GM12878 (cell line): ENCODE measurements around the gene BCKDHA. TPM values are rescaled to one million over a fixed set of nuclear protein-coding genes. Genes with fewer than 3 reads are reported as not detected.
A peak's percentile ranks its signal among the peaks of the same experiment; 100 is the strongest.

ENCODE experiments used
- ATAC-seq: fragments of 200-7000 bp; cut with Tn5 transposase; 3 replicates; pipeline ENCODE4 v1.9.1; 2020; ENCODE audit warnings: mild to moderate bottlenecking, moderate library complexity
- BruUV-seq: library from RNA; stranded (reverse); fragments of 400-500 nt; replicated peaks from 2 replicates; lab custom pipeline; 2021; lab: Mats Ljungman, UMichigan
- CTCF ChIA-PET: fragments of 300-600 bp; sonication (Branson Sonifier 250); formaldehyde crosslinking; extraction: SDS; loops from one replicate; lab custom pipeline; 2021; ENCODE audit warnings: inconsistent platforms; lab: Yijun Ruan, JAX
- POLR2A ChIA-PET: fragments of 350-600 bp; formaldehyde crosslinking; extraction: SDS; loops from one replicate; lab custom pipeline; 2021; ENCODE audit warnings: inconsistent platforms; lab: Charles Lee
- RAD21 ChIA-PET: fragments of 300-600 bp; sonication (Branson Sonifier 250); formaldehyde crosslinking; loops from one replicate; lab custom pipeline; 2023; ENCODE audit warnings: antibody characterized with exemption; ENCODE audit not compliant: unreplicated experiment; lab: Charles Lee
- SMC1A ChIA-PET: fragments of 300-600 bp; sonication (Branson Sonifier 250); formaldehyde crosslinking; loops from one replicate; lab custom pipeline; 2023; ENCODE audit not compliant: unreplicated experiment, uncharacterized antibody; lab: Charles Lee
- DNase-seq: peaks from one replicate; pipeline ENCODE4 v3.0.0-alpha.2; 2011; ENCODE audit warnings: low read depth, low spot score
- FAIRE-seq: peaks from 3 replicates; lab custom pipeline; 2011; peaks lifted over from hg19 to GRCh38; lab: Jason Lieb, UNC
- H2AFZ ChIP-seq: 2 replicates; pipeline ENCODE4 v1.6.0; 2011; ENCODE audit warnings: low read depth, low read length, control low read depth; ENCODE audit not compliant: control insufficient read depth
- H3K27ac ChIP-seq: 2 replicates; pipeline ENCODE4 v1.5.1; 2011; ENCODE audit warnings: control low read depth; ENCODE audit not compliant: control insufficient read depth, insufficient read depth
- H3K27me3 ChIP-seq, 2 experiments: replicated peaks in 1 of 2; 2 replicates each; pipeline versions ENCODE4 v1.6.0 to v1.6.1; 2011; ENCODE audit warnings: low read length in 1 of 2; ENCODE audit not compliant: control insufficient read depth in 2 of 2, insufficient read depth in 2 of 2
- H3K36me3 ChIP-seq, 2 experiments: 2 replicates each; pipeline ENCODE4 v1.5.1; 2011; ENCODE audit warnings: low read length in 1 of 2; ENCODE audit not compliant: control insufficient read depth in 2 of 2, insufficient read depth in 2 of 2
- H3K4me1 ChIP-seq: 2 replicates; pipeline ENCODE4 v1.6.1; 2011; ENCODE audit warnings: mild to moderate bottlenecking, low read length, moderate library complexity, mixed read lengths; ENCODE audit not compliant: control insufficient read depth, insufficient read depth
- H3K4me2 ChIP-seq: 2 replicates; pipeline ENCODE4 v1.6.0; 2011; ENCODE audit warnings: control low read depth; ENCODE audit not compliant: control insufficient read depth, insufficient read depth
- H3K4me3 ChIP-seq: fragments of 200-600 bp; sonication (generic); 2 replicates; pipeline ENCODE4 v1.5.1; 2016
- H3K79me2 ChIP-seq: 2 replicates; pipeline ENCODE4 v1.6.0; 2011; ENCODE audit warnings: low read length; ENCODE audit not compliant: control insufficient read depth, insufficient read depth
- H3K9ac ChIP-seq: 2 replicates; pipeline ENCODE4 v1.8.0; 2011; ENCODE audit warnings: low read length, control low read depth, mixed read lengths; ENCODE audit not compliant: control insufficient read depth, insufficient read depth
- H3K9me3 ChIP-seq: replicated peaks from 3 replicates; pipeline ENCODE4 v1.5.1; 2011; ENCODE audit warnings: mild to moderate bottlenecking, low read length; ENCODE audit not compliant: control insufficient read depth, insufficient read depth
- H4K20me1 ChIP-seq: 2 replicates; pipeline ENCODE4 v1.6.0; 2011; ENCODE audit not compliant: control insufficient read depth, insufficient read depth
- ATF7 ChIP-seq: fragments of 450-650 bp; IDR thresholded peaks from 2 replicates; pipeline ENCODE4 v1.6.1; 2016; ENCODE audit warnings: low read depth, mild to moderate bottlenecking
- DPF2 ChIP-seq: fragments of 450-650 bp; IDR thresholded peaks from 2 replicates; pipeline ENCODE4 v1.6.1; 2017; ENCODE audit warnings: mild to moderate bottlenecking
- ETV6 ChIP-seq, 2 experiments: fragments of 450-650 bp in 1 of 2; IDR thresholded peaks in 1 of 2; conservative IDR thresholded peaks in 1 of 2; 2 replicates each; pipeline ENCODE4 v1.6.1; 2014; ENCODE audit warnings: antibody characterized with exemption in 1 of 2, borderline replicate concordance in 1 of 2, low read depth in 1 of 2, mild to moderate bottlenecking in 1 of 2, moderate library complexity in 1 of 2
- IKZF1 ChIP-seq: fragments of 450-650 bp; conservative IDR thresholded peaks from 2 replicates; pipeline ENCODE4 v1.6.1; 2017; ENCODE audit warnings: antibody characterized with exemption, mild to moderate bottlenecking
- IKZF2 ChIP-seq, 2 experiments: fragments of 450-650 bp; IDR thresholded peaks; 2 replicates each; pipeline ENCODE4 v1.6.1; 2017; ENCODE audit warnings: mild to moderate bottlenecking in 2 of 2, moderate library complexity in 2 of 2
- IRF4 ChIP-seq: IDR thresholded peaks from 2 replicates; pipeline ENCODE4 v1.6.1; 2011; ENCODE audit warnings: low read depth, low read length
- JUNB ChIP-seq: IDR thresholded peaks from 2 replicates; pipeline ENCODE4 v1.6.1; 2016; ENCODE audit warnings: antibody characterized with exemption, mild to moderate bottlenecking
- MTA2 ChIP-seq: fragments of 450-650 bp; IDR thresholded peaks from 2 replicates; pipeline ENCODE4 v1.6.1; 2016; ENCODE audit warnings: low read depth, mild to moderate bottlenecking, moderate library complexity
- MTA3 ChIP-seq: IDR thresholded peaks from 2 replicates; pipeline ENCODE4 v1.6.1; 2012; ENCODE audit warnings: low read length, inconsistent platforms, borderline replicate concordance
- SPI1 ChIP-seq: IDR thresholded peaks from 2 replicates; pipeline ENCODE4 v1.6.1; 2011; ENCODE audit warnings: low read depth, mild to moderate bottlenecking, low read length, moderate library complexity, borderline replicate concordance; ENCODE audit not compliant: insufficient read depth
- SREBF1 ChIP-seq: IDR thresholded peaks from 2 replicates; pipeline ENCODE4 v1.6.1; 2012; ENCODE audit warnings: mild to moderate bottlenecking, low read length
- TCF7 ChIP-seq: IDR thresholded peaks from 2 replicates; pipeline ENCODE4 v1.6.1; 2014; ENCODE audit warnings: antibody characterized with exemption, borderline replicate concordance
- ZZZ3 ChIP-seq: IDR thresholded peaks from 2 replicates; pipeline ENCODE4 v1.6.1; 2011; ENCODE audit warnings: low read depth; ENCODE audit not compliant: control insufficient read depth, insufficient read length
- WGBS: methylation state at CpG from one replicate; pipeline ENCODE4 v1.1.6; 2016; ENCODE audit warnings: low lambda C conversion rate; ENCODE audit not compliant: insufficient replicate concordance, insufficient coverage; ENCODE audit errors: missing lambda C conversion rate; 5-methylcytosine and 5-hydroxymethylcytosine counted together
- in situ Hi-C: fragments of 300-500 bp; cut with MboI; formaldehyde crosslinking; loops from 9 replicates; pipeline ENCODE4 v1.14.3; 2018; ENCODE audit warnings: mixed read lengths
- intact Hi-C: fragments of 100-400 bp; cut with micrococcal nuclease; formaldehyde crosslinking; loops from one replicate; pipeline ENCODE4 v1.14.2; 2022; ENCODE audit not compliant: unreplicated experiment
- polyA plus RNA-seq, 11 experiments: library from polyadenylated mRNA; depleted of rRNA in 4 of 11; unstranded in 6 of 11; stranded (reverse) in 5 of 11; fragments of >200 nt; fragmentation: Nextera tagmentation in 4 of 11; fragmentation: Illumina TruSeq in 1 of 11; extraction: Ambion mirVana in 4 of 11; extraction: Trizol in 1 of 11; gene quantifications; 1 replicate in 1 of 11; 2 replicates in 10 of 11; pipeline versions ENCODE4 v1.2.1 to v1.2.3, GENCODE V29; 2011 to 2016; ENCODE audit warnings: inconsistent platforms in 2 of 11, missing spikeins in 2 of 11, low read depth in 1 of 11
- total RNA-seq, 4 experiments: library from RNA; depleted of rRNA in 3 of 4; stranded (reverse); fragments of >200 nt in 3 of 4; fragmentation: Illumina TruSeq in 1 of 4; extraction: Trizol in 1 of 4; gene quantifications; 2 replicates each; pipeline versions ENCODE4 v1.2.1 to v1.2.3, GENCODE V29; 2013 to 2021
- TF ChIP-seq, protein P1 (sequence below): fragments of 450-650 bp; conservative IDR thresholded peaks from 2 replicates; pipeline ENCODE4 v1.6.1; 2017; ENCODE audit warnings: mild to moderate bottlenecking, moderate library complexity
- TF ChIP-seq, protein P2 (sequence below): fragments of 450-650 bp; IDR thresholded peaks from 2 replicates; pipeline ENCODE4 v1.6.1; 2017; ENCODE audit warnings: mild to moderate bottlenecking, moderate library complexity

Gene BCKDHA
- total and polyA plus RNA-seq, 10 of the 15 experiments (the other 5 are each of a cell fraction or from before 2014, with no cell fraction given) = 9.9 to 107 (median 46.4) TPM

DNA sequence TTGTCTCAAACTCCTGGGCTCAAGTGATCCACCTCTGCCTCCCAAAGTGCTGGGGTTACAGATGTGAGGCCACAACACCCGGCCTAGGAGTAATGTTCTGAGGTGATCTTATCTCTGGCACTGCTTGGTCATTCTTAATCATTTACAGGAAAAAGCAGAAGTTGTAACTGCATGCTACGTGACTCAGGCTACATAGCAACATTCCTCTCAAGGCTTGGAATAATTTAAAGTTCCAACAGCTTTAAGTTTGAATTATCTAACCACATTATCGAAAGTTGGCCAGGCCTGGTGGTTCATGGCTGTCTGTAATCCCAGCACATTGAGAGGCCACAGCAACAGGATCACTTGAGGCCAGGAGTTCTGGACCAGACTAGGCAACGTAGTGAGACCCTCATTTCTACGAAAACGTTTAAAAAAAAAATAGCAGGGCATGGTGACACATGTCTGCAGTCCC, 29.7 kb upstream of the BCKDHA start:
- ATAC-seq (peak; percentile 61), FAIRE-seq (no peak), DNase-seq (no peak)
- H3K36me3 ChIP-seq = no peaks in the 10 kb centered on the region
- 0 out of 2 replicates have a peak overlapping the region, but pooled peaks have one; percentile 46 for H3K4me2 ChIP-seq
- H3K4me3 ChIP-seq = no peak overlapping the region
- ChIA-PET CTCF (interaction anchor here (0.6 to 9.3 kb wide), 3 partner anchors 10 to 469 kb away, joined by 4 to 91 read pairs (median 7); partner anchors contain the start of gene TGFB1), RAD21 (interaction anchor here (0.6 to 1.3 kb wide), 4 partner anchors 12 to 60 kb away, joined by 3 read pairs; no protein-coding TSS in a partner anchor), POLR2A (interaction anchor here (0.9 to 1.4 kb wide), 6 partner anchors 8 to 65 kb away, joined by 3 to 11 read pairs (median 6); partner anchors contain the start of gene TMEM91), SMC1A (interaction anchor here (0.6 to 1.5 kb wide), 7 partner anchors 10 to 492 kb away, joined by 3 to 4 read pairs (median 3); partner anchors contain the start of gene RPS19)
- H3K27ac ChIP-seq = peak overlapping the region; percentile 45
- no peaks in the 10 kb centered on the region for H4K20me1 ChIP-seq
- intact Hi-C loops = no loop called here
- H2AFZ ChIP-seq = peak overlapping the region; percentile 38
- BruUV-seq = no TSS peak
- peaks cover 27% of the 10 kb centered on the region for H3K79me2 ChIP-seq
- H3K9me3 ChIP-seq = no peaks in the 10 kb centered on the region
- in situ Hi-C loops = no loop called here
- no peaks in the 10 kb centered on the region for H3K27me3 ChIP-seq
- peak overlapping the region; percentile 26; the same call in 1 of the 2 replicates for H3K9ac ChIP-seq
- 66% methylated on average over 6 of the region's 6 CpGs for WGBS
- H3K4me1 ChIP-seq = peaks cover 23% of the 10 kb centered on the region
- TF ChIP-seq IKZF2 (IDR thresholded peaks at IDR 0.05) (peak; percentile 85 to 91), ZZZ3 (no peak), ETV6 (conservative IDR thresholded peaks at IDR 0.05 in 1 of 2, IDR thresholded peaks at IDR 0.05 in 1 of 2; ENCODE audit: borderline replicate concordance in 1 of 2, low read depth in 1 of 2) (no peak), IKZF1 (peak; percentile 91), TCF7 (no peak), SREBF1 (no peak), MTA3 (no peak), MTA2 (peak; percentile 48; the same call in 1 of the 2 replicates), DPF2 (no peak; the same call in 1 of the 2 replicates), ATF7 (peak; percentile 71), SPI1 (peak; percentile 56; the same call in 1 of the 2 replicates), IRF4 (no peak), JUNB (no peak)
- TF ChIP-seq, protein P1, sequence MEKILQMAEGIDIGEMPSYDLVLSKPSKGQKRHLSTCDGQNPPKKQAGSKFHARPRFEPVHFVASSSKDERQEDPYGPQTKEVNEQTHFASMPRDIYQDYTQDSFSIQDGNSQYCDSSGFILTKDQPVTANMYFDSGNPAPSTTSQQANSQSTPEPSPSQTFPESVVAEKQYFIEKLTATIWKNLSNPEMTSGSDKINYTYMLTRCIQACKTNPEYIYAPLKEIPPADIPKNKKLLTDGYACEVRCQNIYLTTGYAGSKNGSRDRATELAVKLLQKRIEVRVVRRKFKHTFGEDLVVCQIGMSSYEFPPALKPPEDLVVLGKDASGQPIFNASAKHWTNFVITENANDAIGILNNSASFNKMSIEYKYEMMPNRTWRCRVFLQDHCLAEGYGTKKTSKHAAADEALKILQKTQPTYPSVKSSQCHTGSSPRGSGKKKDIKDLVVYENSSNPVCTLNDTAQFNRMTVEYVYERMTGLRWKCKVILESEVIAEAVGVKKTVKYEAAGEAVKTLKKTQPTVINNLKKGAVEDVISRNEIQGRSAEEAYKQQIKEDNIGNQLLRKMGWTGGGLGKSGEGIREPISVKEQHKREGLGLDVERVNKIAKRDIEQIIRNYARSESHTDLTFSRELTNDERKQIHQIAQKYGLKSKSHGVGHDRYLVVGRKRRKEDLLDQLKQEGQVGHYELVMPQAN = no peak
- TF ChIP-seq, protein P2, sequence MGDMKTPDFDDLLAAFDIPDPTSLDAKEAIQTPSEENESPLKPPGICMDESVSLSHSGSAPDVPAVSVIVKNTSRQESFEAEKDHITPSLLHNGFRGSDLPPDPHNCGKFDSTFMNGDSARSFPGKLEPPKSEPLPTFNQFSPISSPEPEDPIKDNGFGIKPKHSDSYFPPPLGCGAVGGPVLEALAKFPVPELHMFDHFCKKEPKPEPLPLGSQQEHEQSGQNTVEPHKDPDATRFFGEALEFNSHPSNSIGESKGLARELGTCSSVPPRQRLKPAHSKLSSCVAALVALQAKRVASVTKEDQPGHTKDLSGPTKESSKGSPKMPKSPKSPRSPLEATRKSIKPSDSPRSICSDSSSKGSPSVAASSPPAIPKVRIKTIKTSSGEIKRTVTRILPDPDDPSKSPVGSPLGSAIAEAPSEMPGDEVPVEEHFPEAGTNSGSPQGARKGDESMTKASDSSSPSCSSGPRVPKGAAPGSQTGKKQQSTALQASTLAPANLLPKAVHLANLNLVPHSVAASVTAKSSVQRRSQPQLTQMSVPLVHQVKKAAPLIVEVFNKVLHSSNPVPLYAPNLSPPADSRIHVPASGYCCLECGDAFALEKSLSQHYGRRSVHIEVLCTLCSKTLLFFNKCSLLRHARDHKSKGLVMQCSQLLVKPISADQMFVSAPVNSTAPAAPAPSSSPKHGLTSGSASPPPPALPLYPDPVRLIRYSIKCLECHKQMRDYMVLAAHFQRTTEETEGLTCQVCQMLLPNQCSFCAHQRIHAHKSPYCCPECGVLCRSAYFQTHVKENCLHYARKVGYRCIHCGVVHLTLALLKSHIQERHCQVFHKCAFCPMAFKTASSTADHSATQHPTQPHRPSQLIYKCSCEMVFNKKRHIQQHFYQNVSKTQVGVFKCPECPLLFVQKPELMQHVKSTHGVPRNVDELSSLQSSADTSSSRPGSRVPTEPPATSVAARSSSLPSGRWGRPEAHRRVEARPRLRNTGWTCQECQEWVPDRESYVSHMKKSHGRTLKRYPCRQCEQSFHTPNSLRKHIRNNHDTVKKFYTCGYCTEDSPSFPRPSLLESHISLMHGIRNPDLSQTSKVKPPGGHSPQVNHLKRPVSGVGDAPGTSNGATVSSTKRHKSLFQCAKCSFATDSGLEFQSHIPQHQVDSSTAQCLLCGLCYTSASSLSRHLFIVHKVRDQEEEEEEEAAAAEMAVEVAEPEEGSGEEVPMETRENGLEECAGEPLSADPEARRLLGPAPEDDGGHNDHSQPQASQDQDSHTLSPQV = no peak
